A549 (cell line): ENCODE measurements around the gene IQCC. TPM values are rescaled to one million over a fixed set of nuclear protein-coding genes. Genes with fewer than 3 reads are reported as not detected.

Source experiments
- ATAC-seq, 2 experiments: fragments of 200-7000 bp in 1 of 2; fragments of >200 bp in 1 of 2; cut with Nextera tagmentation in 1 of 2; cut with Tn5 transposase in 1 of 2; 3 replicates each; pipeline versions ENCODE4 v1.8.0 to v1.9.1; 2018 to 2020; ENCODE audit warnings: mild to moderate bottlenecking in 1 of 2, moderate library complexity in 1 of 2
- CTCF ChIA-PET: fragments of 300-600 bp; sonication (Branson Sonifier 250); formaldehyde crosslinking; extraction: SDS; loops from one replicate; lab custom pipeline; 2021; ENCODE audit warnings: antibody characterized with exemption, inconsistent platforms; lab: Yijun Ruan, JAX
- POLR2A ChIA-PET: fragments of 350-600 bp; formaldehyde crosslinking; extraction: SDS; loops from one replicate; lab custom pipeline; 2021; ENCODE audit warnings: antibody characterized with exemption, inconsistent platforms; lab: Yijun Ruan, JAX
- DNase-seq, 2 experiments: peaks; one replicate each; pipeline versions ENCODE4 v3.0.0 to v3.0.0-alpha.2; 2011 to 2016; ENCODE audit warnings: low read depth in 1 of 2, low spot score in 1 of 2
- FAIRE-seq: peaks from 2 replicates; lab custom pipeline; 2011; peaks lifted over from hg19 to GRCh38; lab: Jason Lieb, UNC
- H3K27ac ChIP-seq, 2 experiments: fragments of >200 bp; sonication (Bioruptor Twin); formaldehyde crosslinking; 3 replicates each; pipeline ENCODE4 v1.5.1; 2016 to 2017
- H3K4me1 ChIP-seq: fragments of >200 bp; sonication (Bioruptor Twin); formaldehyde crosslinking; 3 replicates; pipeline ENCODE4 v1.6.1; 2016
- H3K4me2 ChIP-seq: fragments of >200 bp; sonication (Bioruptor Twin); formaldehyde crosslinking; 3 replicates; pipeline ENCODE4 v1.6.1; 2016
- H3K4me3 ChIP-seq: fragments of >200 bp; sonication (Bioruptor Twin); formaldehyde crosslinking; 3 replicates; pipeline ENCODE4 v1.5.1; 2016
- H3K9me3 ChIP-seq: fragments of >200 bp; sonication (Bioruptor Twin); formaldehyde crosslinking; 3 replicates; pipeline ENCODE4 v1.6.1; 2016
- BCL3 ChIP-seq: fragments of >200 bp; sonication (Bioruptor Twin); formaldehyde crosslinking; IDR thresholded peaks from 3 replicates; pipeline ENCODE4 v1.6.1; 2016
- BHLHE40 ChIP-seq: IDR thresholded peaks from 2 replicates; pipeline ENCODE4 v1.6.1; 2012; ENCODE audit warnings: low read depth, low read length, inconsistent platforms
- CBX2 ChIP-seq: fragments of 200-600 bp; sonication (generic); IDR thresholded peaks from 2 replicates; pipeline ENCODE4 v1.6.1; 2016; ENCODE audit warnings: low read depth, mild to moderate bottlenecking, borderline replicate concordance
- CBX8 ChIP-seq: fragments of 200-600 bp; sonication (generic); IDR thresholded peaks from 2 replicates; pipeline ENCODE4 v1.6.1; 2016
- CTCF ChIP-seq: fragments of >200 bp; sonication (Bioruptor Twin); formaldehyde crosslinking; IDR thresholded peaks from 3 replicates; pipeline ENCODE4 v1.5.1; 2016
- E2F6 ChIP-seq: IDR thresholded peaks from 2 replicates; pipeline ENCODE4 v1.6.1; 2012; ENCODE audit warnings: low read depth, borderline replicate concordance
- EHMT2 ChIP-seq: fragments of 200-600 bp; sonication (generic); IDR thresholded peaks from 2 replicates; pipeline ENCODE4 v1.6.1; 2016; ENCODE audit warnings: antibody characterized with exemption, low read depth, mild to moderate bottlenecking, moderate library complexity
- ESRRA ChIP-seq: fragments of 150-350 bp; IDR thresholded peaks from 2 replicates; pipeline ENCODE4 v1.6.1; 2014; ENCODE audit warnings: mild to moderate bottlenecking, low read length, borderline replicate concordance
- HEYL ChIP-seq: fragments of 250-450 bp; sonication (Bioruptor Pico); IDR thresholded peaks from 2 replicates; pipeline ENCODE4 v1.8.0; 2021; ENCODE audit warnings: mild to moderate bottlenecking, moderate library complexity
- HMGXB4 ChIP-seq: fragments of 250-450 bp; sonication (Bioruptor Pico); IDR thresholded peaks from 2 replicates; pipeline ENCODE4 v1.5.0; 2021; ENCODE audit warnings: mild to moderate bottlenecking, moderate library complexity, borderline replicate concordance
- HOXA7 ChIP-seq: fragments of 250-450 bp; sonication (Bioruptor Pico); IDR thresholded peaks from 2 replicates; pipeline ENCODE4 v1.5.0; 2020; ENCODE audit warnings: mild to moderate bottlenecking, moderate library complexity
- KDM1A ChIP-seq: fragments of 200-600 bp; sonication (generic); IDR thresholded peaks from 2 replicates; pipeline ENCODE4 v1.6.1; 2016; ENCODE audit warnings: low read depth, mild to moderate bottlenecking
- MYC ChIP-seq: IDR thresholded peaks from 2 replicates; pipeline ENCODE4 v1.6.1; 2012; ENCODE audit warnings: mild to moderate bottlenecking, inconsistent platforms, low read length, improper control_type of control experiment, borderline replicate concordance
- POLR2A ChIP-seq: IDR thresholded peaks from 2 replicates; pipeline ENCODE4 v1.6.1; 2012; ENCODE audit warnings: mild to moderate bottlenecking, low read length
- POLR2AphosphoS2 ChIP-seq: conservative IDR thresholded peaks from 2 replicates; pipeline ENCODE4 v1.6.1; 2012; ENCODE audit warnings: low read length, improper control_type of control experiment, inconsistent platforms
- RCOR1 ChIP-seq: fragments of 150-350 bp; IDR thresholded peaks from 2 replicates; pipeline ENCODE4 v1.6.1; 2014; ENCODE audit warnings: antibody characterized with exemption, low read length, low read depth
- REST ChIP-seq: fragments of 200-600 bp; sonication (generic); IDR thresholded peaks from 2 replicates; pipeline ENCODE4 v1.6.1; 2016; ENCODE audit warnings: antibody characterized with exemption, mild to moderate bottlenecking, moderate library complexity
- RFX5 ChIP-seq: fragments of 450-650 bp; IDR thresholded peaks from 2 replicates; pipeline ENCODE4 v1.7.1; 2014; ENCODE audit warnings: antibody characterized with exemption, mild to moderate bottlenecking, moderate library complexity
- USF2 ChIP-seq: fragments of 450-650 bp; IDR thresholded peaks from 2 replicates; pipeline ENCODE4 v1.6.1; 2014; ENCODE audit warnings: antibody characterized with exemption
- ZC3H11A ChIP-seq: fragments of 450-650 bp; IDR thresholded peaks from 2 replicates; pipeline ENCODE4 v1.6.1; 2014; ENCODE audit warnings: antibody characterized with exemption, mild to moderate bottlenecking
- WGBS: methylation state at CpG from one replicate; pipeline ENCODE4 v1.1.6; 2017; ENCODE audit errors: missing lambda C conversion rate; 5-methylcytosine and 5-hydroxymethylcytosine counted together
- polyA plus RNA-seq, 4 experiments: library from polyadenylated mRNA; depleted of rRNA in 3 of 4; stranded (reverse); fragments of >200 nt; fragmentation: RNase III in 1 of 4; extraction: RNeasy Plus Mini Kit Qiagen cat#74134 plus additional on column Dnase treatment in 1 of 4; gene quantifications; 2 replicates in 3 of 4; 3 replicates in 1 of 4; pipeline ENCODE4 v1.2.3, GENCODE V29; 2011 to 2017

The IQCC gene
- polyA plus RNA-seq, 2 of the 4 experiments (the other 2 are of a cell fraction) = 1.6 to 2.0 TPM

- no peak for TF ChIP-seq CTCF
- no peak for TF ChIP-seq RFX5
Measured at GRCh38 chr1:32172621-32173245, 32.7 kb upstream of the IQCC start (continued).

GRCh38 chr1:32178380-32179192 is 26.9 kb upstream of the IQCC start:
- ChIA-PET POLR2A (interaction anchor here (0.5 to 2.0 kb wide), 17 partner anchors 11 to 154 kb away, joined by 3 to 16 read pairs (median 4); partner anchors contain the start of genes CCDC28B, IQCC and KPNA6), CTCF (interaction anchor here (1.2 kb wide), 1 partner anchor 25 kb away, joined by 7 read pairs; no protein-coding TSS in a partner anchor)
- DNase-seq = no peak
- H3K4me1 ChIP-seq = peaks cover 30% of the 10 kb centered on the region
- peak overlapping the region; percentile 89 to 94 for H3K27ac ChIP-seq
- 79% methylated on average over 7 of the region's 7 CpGs for WGBS
- H3K4me2 ChIP-seq = peak overlapping the region; percentile 95
- peak overlapping the region; percentile 90; the same call in 2 of the 3 replicates for H3K4me3 ChIP-seq
- no peak for TF ChIP-seq POLR2A
- no peak for TF ChIP-seq HOXA7
- TF ChIP-seq BCL3 = no peak
- no peak for TF ChIP-seq ZC3H11A
- TF ChIP-seq HEYL (CRISPR knock-in tag) = no peak
- TF ChIP-seq EHMT2 = no peak
- TF ChIP-seq ESRRA = no peak
- no peak for TF ChIP-seq MYC
- no peak for TF ChIP-seq KDM1A
- no peak for TF ChIP-seq USF2
- no peak for TF ChIP-seq BHLHE40
- TF ChIP-seq CBX2 = no peak
- H3K9me3 ChIP-seq = no peaks in the 10 kb centered on the region
- ATAC-seq = no peak
- FAIRE-seq = no peak

GRCh38 chr1:32179193-32179442 is 26.4 kb upstream of the IQCC start:
- ChIA-PET CTCF (interaction anchor here (1.2 kb wide), 1 partner anchor 25 kb away, joined by 7 read pairs; no protein-coding TSS in a partner anchor), POLR2A (interaction anchor here (0.5 to 2.0 kb wide), 17 partner anchors 11 to 153 kb away, joined by 3 to 16 read pairs (median 4); partner anchors contain the start of genes CCDC28B, IQCC and KPNA6)

More at GRCh38 chr1:32179193-32179442, 26.4 kb upstream of the IQCC start:
- no peak for FAIRE-seq
- peak; percentile 50 to 53 for ATAC-seq
- no peak for TF ChIP-seq CBX8
- no peak for TF ChIP-seq REST
- TF ChIP-seq E2F6 = no peak
- no peak for TF ChIP-seq RCOR1
- TF ChIP-seq HMGXB4 = no peak
- no peak for TF ChIP-seq POLR2AphosphoS2
- TF ChIP-seq RFX5 = no peak
- TF ChIP-seq, all 56 proteins: peak for 0
- no peaks in the 10 kb centered on the region for H3K9me3 ChIP-seq
- peak overlapping the region; percentile 90 for H3K4me3 ChIP-seq
- peak overlapping the region; percentile 95 for H3K4me2 ChIP-seq
- 9% methylated on average over 6 of the region's 7 CpGs for WGBS
- DNase-seq = no peak
- H3K27ac ChIP-seq = peak overlapping the region; percentile 89 to 94
- peaks cover 30% of the 10 kb centered on the region for H3K4me1 ChIP-seq
